Upper lobe of right lung (tissue), 1 donor: ENCODE results near the gene FSHB. TPM values are rescaled to one million over a fixed set of nuclear protein-coding genes. Genes with fewer than 3 reads are reported as not detected.

ENCODE experiments used
- ATAC-seq: fragments of 200-7000 bp; cut with Tn5 transposase; one replicate; pipeline ENCODE4 v1.9.1; 2020; ENCODE audit warnings: mild to moderate bottlenecking, moderate library complexity
- DNase-seq: peaks from one replicate; pipeline ENCODE4 v3.0.0-alpha.2; 2020
- H3K27ac ChIP-seq: fragments of 200-600 bp; one replicate; pipeline ENCODE4 v1.8.0; 2022
- H3K27me3 ChIP-seq: fragments of 200-600 bp; one replicate; pipeline ENCODE4 v1.8.0; 2022; ENCODE audit warnings: mild to moderate bottlenecking
- H3K36me3 ChIP-seq: fragments of 200-600 bp; one replicate; pipeline ENCODE4 v1.8.0; 2022
- H3K4me1 ChIP-seq: fragments of 200-600 bp; one replicate; pipeline ENCODE4 v1.8.0; 2022
- H3K4me3 ChIP-seq: fragments of 200-600 bp; one replicate; pipeline ENCODE4 v1.8.0; 2022; ENCODE audit warnings: mild to moderate bottlenecking
- H3K9me3 ChIP-seq: fragments of 200-600 bp; one replicate; pipeline ENCODE4 v1.8.0; 2022
- intact Hi-C: fragments of 100-400 bp; cut with DNase I; formaldehyde crosslinking; loops from one replicate; pipeline ENCODE4 v1.11.0; 2022
- total RNA-seq: library from RNA; stranded (reverse); fragmentation: NEBNext Ultra II Directional; extraction: Animal tissue kit (Norgen Biotek cat#: 25700); gene quantifications from one replicate; pipeline ENCODE4 v1.2.1, GENCODE V29; 2021
- TF ChIP-seq, protein P1 (sequence below): fragments of 200-600 bp; IDR thresholded peaks from one replicate; pipeline ENCODE4 v1.8.0; 2022; ENCODE audit warnings: antibody characterized with exemption
- donor health status: DM: no; HTN: yes; CAD: no; lungs with severe emphysema.

The FSHB gene
- total RNA-seq, 1 donor from 2014 or later = not detected

DNA sequence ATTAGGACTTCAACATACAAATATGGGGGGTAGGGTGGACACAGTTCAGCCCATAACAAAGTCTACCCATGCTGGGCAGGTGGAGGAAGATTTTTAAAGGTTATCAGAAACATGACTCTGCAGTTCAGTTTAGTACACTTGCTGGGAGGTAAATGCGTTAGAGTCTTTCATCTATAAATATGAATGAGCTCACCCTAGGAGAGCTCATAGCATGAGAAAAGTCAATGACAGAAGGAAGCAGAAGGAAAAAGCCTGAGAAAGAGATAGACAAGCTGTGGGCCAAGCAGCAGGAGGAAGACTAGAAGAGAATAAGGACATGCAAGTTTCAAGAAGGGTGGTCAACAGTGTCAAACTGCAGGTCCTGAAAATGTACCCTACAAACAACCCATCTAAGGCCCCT, 27.0 kb upstream of the FSHB start:
- Histone ChIP-seq H3K36me3 (no peaks in the 10 kb centered on the region), H3K4me1 (no peaks in the 10 kb centered on the region), H3K27ac (no peak overlapping the region), H3K27me3 (no peaks in the 10 kb centered on the region), H3K4me3 (no peak overlapping the region), H3K9me3 (no peaks in the 10 kb centered on the region)
- intact Hi-C loops = no loop called here
- DNase-seq (no peak), ATAC-seq (no peak)
- TF ChIP-seq, protein P1, sequence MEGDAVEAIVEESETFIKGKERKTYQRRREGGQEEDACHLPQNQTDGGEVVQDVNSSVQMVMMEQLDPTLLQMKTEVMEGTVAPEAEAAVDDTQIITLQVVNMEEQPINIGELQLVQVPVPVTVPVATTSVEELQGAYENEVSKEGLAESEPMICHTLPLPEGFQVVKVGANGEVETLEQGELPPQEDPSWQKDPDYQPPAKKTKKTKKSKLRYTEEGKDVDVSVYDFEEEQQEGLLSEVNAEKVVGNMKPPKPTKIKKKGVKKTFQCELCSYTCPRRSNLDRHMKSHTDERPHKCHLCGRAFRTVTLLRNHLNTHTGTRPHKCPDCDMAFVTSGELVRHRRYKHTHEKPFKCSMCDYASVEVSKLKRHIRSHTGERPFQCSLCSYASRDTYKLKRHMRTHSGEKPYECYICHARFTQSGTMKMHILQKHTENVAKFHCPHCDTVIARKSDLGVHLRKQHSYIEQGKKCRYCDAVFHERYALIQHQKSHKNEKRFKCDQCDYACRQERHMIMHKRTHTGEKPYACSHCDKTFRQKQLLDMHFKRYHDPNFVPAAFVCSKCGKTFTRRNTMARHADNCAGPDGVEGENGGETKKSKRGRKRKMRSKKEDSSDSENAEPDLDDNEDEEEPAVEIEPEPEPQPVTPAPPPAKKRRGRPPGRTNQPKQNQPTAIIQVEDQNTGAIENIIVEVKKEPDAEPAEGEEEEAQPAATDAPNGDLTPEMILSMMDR = no peak

DNA sequence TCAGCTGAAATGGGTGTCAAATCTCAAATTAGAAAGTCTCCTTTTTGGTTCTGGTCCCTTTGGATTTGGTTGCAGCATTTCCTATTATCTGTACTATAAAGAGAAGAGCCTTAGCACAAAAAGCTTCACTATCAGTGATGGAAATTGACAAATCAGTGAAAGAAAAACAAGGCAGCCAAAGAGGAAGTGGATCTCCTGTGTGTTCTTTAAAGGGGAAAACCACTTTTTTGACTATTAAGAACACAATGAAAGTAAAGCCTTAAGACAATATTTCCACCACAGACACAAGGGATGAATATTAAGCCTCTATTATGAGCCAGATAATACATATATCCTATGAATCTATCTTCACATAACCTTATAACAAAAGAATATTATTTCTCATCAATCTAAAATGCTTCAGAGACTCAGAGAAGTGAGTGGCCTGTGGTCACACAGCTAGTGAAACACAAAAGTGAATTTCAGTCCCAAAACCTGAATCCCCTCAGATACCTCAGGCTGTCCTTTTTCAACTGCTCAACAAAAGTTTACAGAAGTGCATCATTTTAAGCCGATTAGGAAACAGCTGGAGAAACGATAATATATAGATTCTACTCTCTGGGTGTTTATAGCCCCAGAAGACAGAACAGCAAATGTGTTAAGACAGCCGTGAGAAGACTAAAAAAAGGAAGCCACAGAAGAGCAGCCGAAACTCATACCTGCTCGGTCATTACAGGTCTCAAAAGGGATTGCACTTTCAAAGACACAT, 24.4 kb upstream of the FSHB start:
- Histone ChIP-seq H3K27ac (no peak overlapping the region), H3K36me3 (no peaks in the 10 kb centered on the region), H3K4me1 (no peaks in the 10 kb centered on the region), H3K27me3 (no peaks in the 10 kb centered on the region), H3K4me3 (no peak overlapping the region), H3K9me3 (no peaks in the 10 kb centered on the region)
- ATAC-seq (no peak), DNase-seq (no peak)
- intact Hi-C loops = no loop called here
- TF ChIP-seq, protein P1 = no peak

DNA sequence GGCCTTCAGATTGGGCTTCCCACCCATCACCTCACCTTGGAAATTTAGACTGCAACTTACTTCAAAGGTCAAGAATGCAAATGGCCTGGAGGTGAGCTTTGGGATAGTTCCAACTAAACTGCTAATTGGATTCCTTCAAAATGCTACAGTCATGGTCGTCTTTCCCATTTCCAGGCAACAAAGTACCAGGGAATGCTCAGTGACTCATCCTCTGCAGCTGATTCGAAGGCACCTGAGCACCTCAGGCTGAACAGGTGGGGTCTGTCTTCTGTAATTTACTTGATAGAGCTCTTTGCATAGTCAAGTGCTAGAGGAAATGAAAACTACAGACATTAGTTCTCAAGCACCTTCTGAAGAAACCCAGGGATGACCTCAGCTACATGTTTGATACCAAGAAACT, 20.5 kb upstream of the FSHB start:
- intact Hi-C loops = no loop called here
- Histone ChIP-seq H3K4me1 (no peaks in the 10 kb centered on the region), H3K9me3 (no peaks in the 10 kb centered on the region), H3K36me3 (no peaks in the 10 kb centered on the region), H3K27me3 (no peaks in the 10 kb centered on the region), H3K27ac (no peak overlapping the region), H3K4me3 (no peak overlapping the region)
- DNase-seq = no peak
- TF ChIP-seq, protein P1 = no peak
- no peak for ATAC-seq

DNA sequence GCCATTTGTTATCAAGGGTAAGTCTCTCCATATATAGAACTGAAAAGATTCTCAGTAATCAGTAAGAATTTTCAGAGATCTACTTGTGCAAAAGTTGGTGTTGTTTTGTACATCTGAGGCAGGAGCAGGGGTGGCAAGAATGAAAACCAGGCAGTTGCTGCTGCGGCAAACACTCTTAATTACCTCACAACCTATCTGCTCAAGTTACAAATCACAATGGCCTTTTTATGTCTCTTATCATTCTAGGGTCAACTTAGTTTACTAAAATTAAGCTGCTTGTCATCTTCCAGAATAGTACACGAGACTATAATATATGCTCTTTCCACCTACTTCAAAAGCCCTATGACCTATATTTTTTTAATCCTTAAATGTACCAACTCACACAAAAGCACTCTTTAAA, 14.3 kb upstream of the FSHB start:
- TF ChIP-seq, protein P1 = no peak
- Histone ChIP-seq H3K36me3 (no peaks in the 10 kb centered on the region), H3K4me3 (no peak overlapping the region), H3K27ac (no peak overlapping the region), H3K4me1 (no peaks in the 10 kb centered on the region), H3K27me3 (no peaks in the 10 kb centered on the region), H3K9me3 (no peaks in the 10 kb centered on the region)
- ATAC-seq (no peak), DNase-seq (no peak)
- intact Hi-C loops = no loop called here

DNA sequence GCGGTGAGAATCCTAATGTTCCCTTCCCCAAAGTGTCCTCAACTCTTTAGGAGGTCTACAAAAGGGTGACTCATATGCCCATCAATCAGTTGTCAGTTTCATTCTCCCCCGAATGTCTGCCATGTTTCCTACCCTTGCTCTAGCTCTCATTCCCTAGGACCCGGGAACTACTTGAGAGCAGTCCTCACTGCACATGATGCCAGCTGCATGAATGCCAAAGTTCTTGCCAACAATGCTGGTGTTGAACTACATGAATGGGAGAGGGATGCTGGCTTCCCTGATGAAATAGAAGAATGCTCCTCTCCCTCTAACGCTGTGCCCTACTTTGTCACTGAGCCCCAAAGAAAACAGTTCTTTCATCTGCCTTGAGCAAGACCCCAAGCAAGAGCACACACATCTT, 12.5 kb upstream of the FSHB start:
- H3K27ac ChIP-seq = no peak overlapping the region
- DNase-seq (no peak), ATAC-seq (no peak)
- intact Hi-C loops = no loop called here
- no peaks in the 10 kb centered on the region for H3K27me3 ChIP-seq
- H3K4me1 ChIP-seq = no peaks in the 10 kb centered on the region
- no peaks in the 10 kb centered on the region for H3K36me3 ChIP-seq
- TF ChIP-seq, protein P1 = no peak
- H3K4me3 ChIP-seq = no peak overlapping the region
- no peaks in the 10 kb centered on the region for H3K9me3 ChIP-seq

DNA sequence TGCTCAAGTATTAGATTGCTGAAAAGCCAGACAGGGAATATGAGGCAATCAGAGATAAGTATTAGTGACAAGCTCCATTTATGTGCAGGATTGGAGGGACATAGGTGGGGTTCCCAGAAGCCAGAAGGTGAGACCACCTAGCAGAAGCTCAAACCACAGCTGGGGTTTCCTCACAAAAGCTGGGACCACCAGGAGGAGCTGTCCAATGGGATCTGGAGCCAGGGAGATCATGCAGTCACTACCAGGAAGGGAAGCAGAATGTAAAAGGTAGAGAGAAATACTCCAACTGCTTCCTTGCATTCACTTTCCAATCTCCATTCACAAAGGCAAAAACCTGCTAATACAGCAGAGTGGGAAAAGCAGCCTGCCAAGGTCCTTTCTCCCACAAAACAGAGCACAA, 5.2 kb upstream of the FSHB start:
- Histone ChIP-seq H3K27me3 (no peaks in the 10 kb centered on the region), H3K36me3 (no peaks in the 10 kb centered on the region), H3K4me1 (no peaks in the 10 kb centered on the region), H3K9me3 (no peaks in the 10 kb centered on the region), H3K27ac (no peak overlapping the region), H3K4me3 (no peak overlapping the region)
- DNase-seq = no peak
- intact Hi-C loops = no loop called here
- TF ChIP-seq, protein P1 = no peak
- no peak for ATAC-seq
